Fibroblast of mammary gland (primary cell): ENCODE results near the gene ZNF333.

Experiments used
- DNase-seq: peaks from one replicate; pipeline ENCODE4 v3.0.0-alpha.2; 2010; ENCODE audit warnings: low read depth
- H3K4me3 ChIP-seq: 2 replicates; pipeline ENCODE4 v1.5.1; 2011; ENCODE audit warnings: low read depth, mild to moderate bottlenecking, low read length, moderate library complexity; ENCODE audit not compliant: control insufficient read depth
- TF ChIP-seq, protein P1 (sequence below): conservative IDR thresholded peaks from 2 replicates; pipeline ENCODE4 v1.5.1; 2011; ENCODE audit warnings: low read depth, low read length, inconsistent platforms; ENCODE audit not compliant: control insufficient read depth, insufficient read depth

Gene ZNF333

DNA sequence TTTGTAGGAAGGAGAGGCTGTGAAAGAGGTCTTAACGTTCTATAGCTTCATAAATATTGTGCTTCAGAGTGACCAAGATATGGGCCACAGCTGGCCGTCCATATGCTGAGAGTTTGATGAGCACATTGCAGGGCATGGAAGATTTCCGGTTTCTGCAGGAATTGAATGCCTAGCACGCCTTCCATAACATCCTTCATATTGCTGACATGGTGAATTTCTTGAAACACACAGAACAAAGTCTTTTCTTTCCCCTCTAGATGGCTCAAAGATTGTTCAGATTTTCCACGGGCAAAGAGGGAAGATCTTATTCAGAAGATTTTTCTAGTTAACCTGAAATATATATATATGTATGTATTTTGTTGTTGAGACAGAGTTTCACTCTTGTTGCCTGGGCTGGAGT lies 46.1 kb downstream of the ZNF333 start:
- no peak for DNase-seq
- TF ChIP-seq, protein P1, sequence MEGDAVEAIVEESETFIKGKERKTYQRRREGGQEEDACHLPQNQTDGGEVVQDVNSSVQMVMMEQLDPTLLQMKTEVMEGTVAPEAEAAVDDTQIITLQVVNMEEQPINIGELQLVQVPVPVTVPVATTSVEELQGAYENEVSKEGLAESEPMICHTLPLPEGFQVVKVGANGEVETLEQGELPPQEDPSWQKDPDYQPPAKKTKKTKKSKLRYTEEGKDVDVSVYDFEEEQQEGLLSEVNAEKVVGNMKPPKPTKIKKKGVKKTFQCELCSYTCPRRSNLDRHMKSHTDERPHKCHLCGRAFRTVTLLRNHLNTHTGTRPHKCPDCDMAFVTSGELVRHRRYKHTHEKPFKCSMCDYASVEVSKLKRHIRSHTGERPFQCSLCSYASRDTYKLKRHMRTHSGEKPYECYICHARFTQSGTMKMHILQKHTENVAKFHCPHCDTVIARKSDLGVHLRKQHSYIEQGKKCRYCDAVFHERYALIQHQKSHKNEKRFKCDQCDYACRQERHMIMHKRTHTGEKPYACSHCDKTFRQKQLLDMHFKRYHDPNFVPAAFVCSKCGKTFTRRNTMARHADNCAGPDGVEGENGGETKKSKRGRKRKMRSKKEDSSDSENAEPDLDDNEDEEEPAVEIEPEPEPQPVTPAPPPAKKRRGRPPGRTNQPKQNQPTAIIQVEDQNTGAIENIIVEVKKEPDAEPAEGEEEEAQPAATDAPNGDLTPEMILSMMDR, result no peak
- no peak overlapping the region for H3K4me3 ChIP-seq

DNA sequence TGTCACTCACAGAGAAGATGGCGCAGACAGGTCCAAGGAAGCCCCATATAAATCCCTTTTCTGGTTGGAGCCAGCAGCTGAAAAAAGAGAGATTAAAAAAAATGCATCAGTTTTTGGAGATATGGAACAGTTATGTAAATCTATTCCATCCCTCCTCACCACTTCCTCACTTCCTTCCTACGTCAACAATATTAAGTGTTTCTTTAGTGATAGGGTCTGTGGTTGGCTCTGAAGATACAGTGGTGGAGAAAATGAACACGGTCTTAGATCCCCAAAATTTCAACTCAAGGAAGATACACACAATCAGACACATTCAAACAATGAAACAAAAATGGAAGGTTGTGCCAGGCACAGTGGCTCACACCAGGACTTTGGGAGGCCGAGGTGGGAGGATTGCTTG lies 57.0 kb downstream of the ZNF333 start:
- H3K4me3 ChIP-seq, result no peak overlapping the region
- DNase-seq, result no peak
- TF ChIP-seq, protein P1, result no peak

DNA sequence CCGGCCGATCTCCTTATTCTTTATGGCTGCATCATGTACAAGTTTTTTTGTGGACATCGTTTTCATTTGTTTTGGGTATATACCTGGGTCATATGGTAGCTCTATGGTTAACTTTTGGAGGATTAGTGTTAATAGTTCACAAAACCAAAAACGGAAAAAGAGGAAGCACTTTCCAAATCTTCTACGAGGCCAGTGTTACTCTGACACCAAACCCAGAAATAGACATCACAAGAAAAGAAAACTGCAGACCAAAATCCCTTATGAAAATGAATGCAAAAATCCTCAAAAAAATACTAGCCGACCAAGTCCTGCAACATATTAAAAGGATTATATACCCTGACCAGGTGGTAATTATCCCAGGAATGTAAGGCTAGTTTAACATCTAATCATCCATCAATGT lies 58.8 kb downstream of the ZNF333 start:
- no peak overlapping the region for H3K4me3 ChIP-seq
- no peak for DNase-seq
- TF ChIP-seq, protein P1, result no peak

DNA sequence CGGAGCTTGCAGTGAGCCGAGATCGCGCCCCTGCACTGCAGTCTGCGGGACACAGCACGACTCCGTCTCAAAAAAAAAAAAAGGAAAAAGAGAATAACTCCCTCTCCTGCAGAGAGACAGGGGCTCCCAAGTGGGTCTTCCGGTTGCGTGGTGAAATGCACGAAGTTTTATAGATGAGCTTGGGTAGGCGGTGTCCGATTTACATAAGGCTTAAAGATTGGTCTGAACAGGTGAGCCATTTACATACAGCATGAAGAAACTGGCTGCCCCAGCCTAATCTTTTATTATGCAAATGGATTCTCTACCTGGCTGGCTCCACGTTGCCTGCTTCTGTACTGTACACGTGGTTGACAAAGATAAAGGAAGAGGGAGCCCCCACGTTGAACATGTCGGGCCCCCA lies 69.0 kb downstream of the ZNF333 start:
- no peak overlapping the region for H3K4me3 ChIP-seq
- TF ChIP-seq, protein P1, result no peak
- DNase-seq, result no peak

DNA sequence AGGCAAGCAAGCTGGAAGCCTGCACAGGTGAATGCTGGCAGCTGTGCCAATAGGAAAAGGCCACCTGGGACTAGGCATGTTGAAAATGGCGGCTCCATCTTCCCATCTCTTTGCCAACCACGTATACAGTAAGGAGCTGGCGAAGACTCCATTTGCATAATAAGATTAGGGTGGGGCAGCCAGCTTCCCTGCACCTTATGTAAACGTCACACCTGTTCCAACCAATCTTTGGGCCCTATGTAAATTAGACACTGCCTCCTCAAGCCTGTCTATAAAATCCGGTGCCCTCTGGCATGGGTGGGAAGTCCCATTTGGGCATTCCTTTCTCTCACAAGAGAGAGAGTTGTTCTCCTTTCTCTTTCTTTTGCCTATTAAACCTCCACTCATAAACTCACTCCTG lies 71.8 kb downstream of the ZNF333 start:
- H3K4me3 ChIP-seq, result no peak overlapping the region

DNA sequence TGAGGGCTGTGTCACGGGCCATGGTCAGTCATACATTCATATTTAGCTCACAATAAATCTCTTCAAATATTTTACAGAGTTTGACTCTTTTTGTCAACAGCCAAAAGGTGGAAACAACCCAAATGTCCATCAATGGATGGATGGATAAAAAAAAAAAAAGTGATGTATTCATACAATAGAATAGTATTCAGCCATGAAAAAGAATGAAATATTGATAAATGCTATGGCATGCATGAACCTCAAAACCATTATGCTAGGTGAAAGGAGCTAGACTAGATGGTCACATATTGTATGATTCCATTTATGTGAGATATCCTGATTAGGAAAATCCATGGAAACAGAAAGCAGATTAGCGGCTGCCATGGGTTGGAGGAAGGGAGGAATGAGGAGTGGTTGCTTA lies 72.3 kb downstream of the ZNF333 start:
- TF ChIP-seq, protein P1, result no peak
- no peak overlapping the region for H3K4me3 ChIP-seq
- no peak for DNase-seq

More for the DNA sequence above, 71.8 kb downstream of the ZNF333 start:
- TF ChIP-seq, protein P1, result no peak
- no peak for DNase-seq

DNA sequence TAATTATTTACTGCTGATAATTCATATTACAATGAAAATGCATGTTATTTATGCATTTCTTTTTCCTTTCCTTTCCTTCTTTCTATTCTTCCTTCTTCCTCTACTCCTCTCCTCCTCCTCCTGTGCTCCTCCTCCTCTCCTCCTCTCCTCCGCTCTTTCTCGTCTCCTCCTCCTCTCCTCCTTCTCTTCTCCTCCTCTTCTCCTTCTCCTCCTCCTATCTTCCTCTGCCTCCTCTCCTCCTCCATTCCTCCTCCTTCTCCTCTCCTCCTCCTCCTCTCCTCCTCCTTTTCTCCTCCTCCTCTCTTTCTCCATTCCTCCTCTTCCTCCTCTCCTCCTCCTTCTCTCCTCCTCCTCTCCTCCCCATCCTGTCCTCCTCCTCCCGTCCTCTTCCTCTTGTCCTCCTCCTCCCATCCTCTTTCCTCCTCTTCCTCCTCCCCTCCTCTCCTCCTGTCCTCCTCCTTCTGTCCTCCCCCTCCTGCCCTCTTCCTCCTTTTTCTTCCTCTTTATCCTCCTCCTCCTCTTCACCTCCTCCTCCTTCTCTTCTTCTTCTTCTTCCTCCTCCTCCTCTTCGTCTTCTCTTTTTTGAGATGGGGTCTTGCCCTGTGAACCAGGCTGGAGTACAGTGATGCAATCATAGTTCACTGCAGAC lies 73.8 kb downstream of the ZNF333 start:
- DNase-seq, result no peak
- H3K4me3 ChIP-seq, result no peak overlapping the region
- TF ChIP-seq, protein P1, result no peak
